DND-41 (cell line): Measurements from ENCODE around the gene SUN2.

Experiments used
- EZH2 ChIP-seq: IDR thresholded peaks from 3 replicates; pipeline ENCODE4 v1.6.1; 2012; ENCODE audit warnings: borderline replicate concordance, low read depth, mild to moderate bottlenecking, moderate library complexity, low read length, inconsistent platforms; ENCODE audit not compliant: severe bottlenecking
- TF ChIP-seq, protein P1 (sequence below): IDR thresholded peaks from 2 replicates; pipeline ENCODE4 v1.5.1; 2012; ENCODE audit warnings: borderline replicate concordance, low read length, moderate library complexity, mild to moderate bottlenecking; ENCODE audit not compliant: poor library complexity, severe bottlenecking; ENCODE audit errors: extremely low read depth

- no peak for TF ChIP-seq EZH2
- TF ChIP-seq, protein P1, sequence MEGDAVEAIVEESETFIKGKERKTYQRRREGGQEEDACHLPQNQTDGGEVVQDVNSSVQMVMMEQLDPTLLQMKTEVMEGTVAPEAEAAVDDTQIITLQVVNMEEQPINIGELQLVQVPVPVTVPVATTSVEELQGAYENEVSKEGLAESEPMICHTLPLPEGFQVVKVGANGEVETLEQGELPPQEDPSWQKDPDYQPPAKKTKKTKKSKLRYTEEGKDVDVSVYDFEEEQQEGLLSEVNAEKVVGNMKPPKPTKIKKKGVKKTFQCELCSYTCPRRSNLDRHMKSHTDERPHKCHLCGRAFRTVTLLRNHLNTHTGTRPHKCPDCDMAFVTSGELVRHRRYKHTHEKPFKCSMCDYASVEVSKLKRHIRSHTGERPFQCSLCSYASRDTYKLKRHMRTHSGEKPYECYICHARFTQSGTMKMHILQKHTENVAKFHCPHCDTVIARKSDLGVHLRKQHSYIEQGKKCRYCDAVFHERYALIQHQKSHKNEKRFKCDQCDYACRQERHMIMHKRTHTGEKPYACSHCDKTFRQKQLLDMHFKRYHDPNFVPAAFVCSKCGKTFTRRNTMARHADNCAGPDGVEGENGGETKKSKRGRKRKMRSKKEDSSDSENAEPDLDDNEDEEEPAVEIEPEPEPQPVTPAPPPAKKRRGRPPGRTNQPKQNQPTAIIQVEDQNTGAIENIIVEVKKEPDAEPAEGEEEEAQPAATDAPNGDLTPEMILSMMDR = no peak
These were observed 57.2 kb downstream of the SUN2 start for GRCh38 chr22:38698407-38699094.
